Measurements from ENCODE around the gene DNAI1.

GRCh38 chr9:34463098-34463900, 4.7 kb downstream of the DNAI1 start:
- TF ChIP-seq CTCF (IDR thresholded peaks at IDR 0.05) (no peak), POLR2A (IDR thresholded peaks at IDR 0.05) (no peak), POLR2AphosphoS5 (IDR thresholded peaks at IDR 0.05) (no peak)

All from prostate gland (tissue), 2 donors.